HL-60/S4 treated with retinoic acid at 250 ng/mL for 4 days and 3 days (cell line): ENCODE measurements around the gene ZNF512B.
"Not testable (repeated sequence)": the region's sequence is repeated elsewhere in the genome, so short reads cannot be mapped to it uniquely, and the experiment has no call there.

Experiments
- in situ Hi-C: fragments of 300-500 bp; cut with MboI; formaldehyde crosslinking; loops from 2 replicates; pipeline ENCODE4 v1.7.0; 2022; ENCODE audit warnings: low sequenced_read_pairs

ZNF512B gene

GRCh38 chr20:63935447-63935846 is 34.3 kb downstream of the ZNF512B start:
- in situ Hi-C loops: no loop called here

GRCh38 chr20:63934271-63935068 is 35.3 kb downstream of the ZNF512B start:
- in situ Hi-C loops: no loop called here

GRCh38 chr20:63933646-63934045 is 36.1 kb downstream of the ZNF512B start:
- in situ Hi-C loops: no loop called here

- in situ Hi-C loops: no loop called here
These were observed 37.0 kb downstream of the ZNF512B start for GRCh38 chr20:63932606-63933160.

GRCh38 chr20:63931735-63932134 is 38.0 kb downstream of the ZNF512B start:
- in situ Hi-C loops: no loop called here

GRCh38 chr20:63930971-63931553 is 38.7 kb downstream of the ZNF512B start:
- in situ Hi-C loops: no loop called here

- in situ Hi-C loops: not testable (repeated sequence)
These were observed 40.3 kb downstream of the ZNF512B start for GRCh38 chr20:63929473-63929883.

GRCh38 chr20:63929071-63929470 is 40.7 kb downstream of the ZNF512B start:
- in situ Hi-C loops: no loop called here

- in situ Hi-C loops: no loop called here
These were observed 43.4 kb downstream of the ZNF512B start for GRCh38 chr20:63926298-63926697.

GRCh38 chr20:63924241-63924640 is 45.5 kb downstream of the ZNF512B start:
- in situ Hi-C loops: no loop called here

- in situ Hi-C loops: no loop called here
These were observed 46.1 kb downstream of the ZNF512B start for GRCh38 chr20:63923651-63924050.

- in situ Hi-C loops: no loop called here
These were observed 49.5 kb downstream of the ZNF512B start for GRCh38 chr20:63920226-63920625.

GRCh38 chr20:63919130-63919529 is 50.6 kb downstream of the ZNF512B start:
- in situ Hi-C loops: no loop called here

GRCh38 chr20:63917811-63918210 is 51.9 kb downstream of the ZNF512B start:
- in situ Hi-C loops: no loop called here

GRCh38 chr20:63916371-63916939 is 53.3 kb downstream of the ZNF512B start:
- in situ Hi-C loops: not testable (repeated sequence)

GRCh38 chr20:63915471-63915870 is 54.3 kb downstream of the ZNF512B start:
- in situ Hi-C loops: no loop called here

GRCh38 chr20:63913768-63914167 is 56.0 kb downstream of the ZNF512B start:
- in situ Hi-C loops: no loop called here

GRCh38 chr20:63911176-63911575 is 58.6 kb downstream of the ZNF512B start:
- in situ Hi-C loops: no loop called here

- in situ Hi-C loops: no loop called here
These were observed 61.6 kb downstream of the ZNF512B start for GRCh38 chr20:63908008-63908682.
